ENCODE results near the gene ABI3BP. TPM values are rescaled to one million over a fixed set of nuclear protein-coding genes. Genes with fewer than 3 reads are reported as not detected.

Gene ABI3BP
- total RNA-seq, 2 experiments from 2014 or later, result not detected

- POLR2A ChIA-PET, result no interaction called here
- DNase-seq (no peak), ATAC-seq (no peak)
- Mint-ChIP-seq H3K4me1 (ENCODE audit: low read depth) (no peaks in the 10 kb centered on the region), H3K27ac (no peak overlapping the region), H3K36me3 (ENCODE audit: low read depth) (no peaks in the 10 kb centered on the region), H3K9me3 (no peaks in the 10 kb centered on the region), H3K4me3 (no peak overlapping the region), H3K27me3 (peaks cover 14% of the 10 kb centered on the region)
- intact Hi-C loops (cut with micrococcal nuclease), result loop anchor here (10.0 kb wide), 1 partner anchor 691 kb away; no protein-coding TSS in a partner anchor
- TF ChIP-seq CTCF (IDR thresholded peaks at IDR 0.05), result no peak
- CTCF ChIA-PET, result no interaction called here
Observed at GRCh38 chr3:100825574-100825973, 167.6 kb downstream of the ABI3BP start.

DNA sequence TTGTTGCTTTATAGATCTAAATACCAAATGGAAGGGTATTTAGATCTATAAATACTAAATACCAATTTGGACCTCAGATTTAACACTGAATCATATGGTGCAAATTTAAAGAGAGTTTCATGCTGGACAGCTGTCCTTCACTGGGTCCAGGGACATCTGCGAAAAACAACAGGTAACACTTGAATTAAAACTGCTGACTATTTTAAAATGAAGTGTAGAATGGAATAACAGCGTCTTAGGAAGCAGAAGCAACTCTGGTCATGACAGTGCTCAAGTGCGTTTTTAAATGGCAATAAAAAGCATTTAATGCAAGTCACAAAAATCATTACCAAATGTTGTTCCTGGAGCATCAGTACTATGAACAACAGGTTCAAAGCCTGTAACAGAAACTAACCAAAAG, 177.6 kb downstream of the ABI3BP start:
- TF ChIP-seq CTCF (IDR thresholded peaks at IDR 0.05), result no peak
- no peaks in the 10 kb centered on the region for H3K9me3 Mint-ChIP-seq
- POLR2A ChIA-PET, result no interaction called here

DNA sequence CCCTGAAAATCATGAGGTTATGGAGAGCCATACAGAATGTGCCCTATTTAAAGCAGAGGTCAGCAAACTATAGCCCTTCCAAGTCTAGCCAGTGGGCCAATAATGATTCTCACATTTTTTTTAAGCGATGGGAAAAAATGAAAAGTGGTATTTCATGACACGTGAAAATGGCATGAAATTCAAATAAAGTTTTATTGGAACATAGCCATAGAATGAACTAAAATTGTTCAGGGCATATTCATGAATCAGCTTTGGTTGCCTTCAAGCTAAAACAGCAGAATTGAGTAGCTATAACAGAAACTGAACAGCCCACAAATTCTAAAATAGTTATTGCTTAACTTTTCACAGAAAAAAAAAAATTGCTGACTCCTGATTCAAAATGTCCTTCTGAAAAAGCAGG, 179.4 kb downstream of the ABI3BP start:
- Mint-ChIP-seq H3K4me3 (no peak overlapping the region), H3K36me3 (ENCODE audit: low read depth) (no peaks in the 10 kb centered on the region), H3K9me3 (no peaks in the 10 kb centered on the region), H3K27me3 (peaks cover 28% of the 10 kb centered on the region), H3K4me1 (ENCODE audit: low read depth) (no peaks in the 10 kb centered on the region), H3K27ac (no peak overlapping the region)
- DNase-seq (no peak), ATAC-seq (no peak)
- POLR2A ChIA-PET, result no interaction called here
- CTCF ChIA-PET, result interaction anchor here (1.0 kb wide), 1 partner anchor 224 kb away, joined by 3 read pairs; no protein-coding TSS in a partner anchor
- no peak for TF ChIP-seq CTCF (IDR thresholded peaks at IDR 0.05)
- intact Hi-C loops (cut with micrococcal nuclease), result no loop called here

More for the DNA sequence above, 177.6 kb downstream of the ABI3BP start:
- no peak overlapping the region for H3K4me3 Mint-ChIP-seq
- intact Hi-C loops (cut with micrococcal nuclease), result no loop called here
- CTCF ChIA-PET, result no interaction called here
- H3K27me3 Mint-ChIP-seq, result peaks cover 20% of the 10 kb centered on the region
- DNase-seq (no peak), ATAC-seq (no peak)
- H3K36me3 Mint-ChIP-seq (ENCODE audit: low read depth), result no peaks in the 10 kb centered on the region
- no peaks in the 10 kb centered on the region for H3K4me1 Mint-ChIP-seq (ENCODE audit: low read depth)
- no peak overlapping the region for H3K27ac Mint-ChIP-seq

DNA sequence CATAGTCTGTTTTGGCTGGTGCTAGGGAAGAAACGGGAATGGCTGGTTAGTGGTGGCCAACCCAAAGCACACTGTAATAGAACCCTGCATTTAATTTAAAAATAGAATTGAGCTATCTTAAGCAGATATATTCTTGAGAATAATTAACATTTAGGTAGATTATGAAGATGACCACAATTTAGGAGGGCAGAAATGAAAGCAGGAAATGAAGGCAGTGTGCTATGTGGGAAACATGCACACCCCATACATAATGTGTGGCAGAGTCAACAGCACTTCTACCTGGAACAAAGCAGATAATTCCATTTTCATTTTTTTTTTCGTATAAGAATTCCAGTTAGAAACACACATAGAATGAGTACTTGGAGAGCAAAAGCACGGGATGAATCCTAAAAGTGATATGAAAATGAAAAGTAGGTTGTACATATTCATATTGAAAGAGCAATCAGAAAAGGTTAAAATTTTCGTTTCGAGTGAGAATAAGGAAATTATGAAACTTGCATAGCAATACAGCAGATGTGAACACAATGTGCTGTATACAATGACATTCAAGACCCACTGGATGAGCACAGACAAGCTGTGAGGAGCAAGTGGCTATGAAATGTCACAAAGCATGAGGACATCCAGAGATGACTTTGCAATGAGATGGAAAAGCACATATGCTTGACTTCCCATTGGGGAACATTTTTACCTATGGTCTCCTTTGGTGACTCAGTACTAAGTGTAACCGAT, 181.3 kb downstream of the ABI3BP start:
- DNase-seq (no peak), ATAC-seq (no peak)
- Mint-ChIP-seq H3K27ac (no peak overlapping the region), H3K27me3 (peaks cover 27% of the 10 kb centered on the region), H3K4me1 (ENCODE audit: low read depth) (no peaks in the 10 kb centered on the region), H3K9me3 (no peaks in the 10 kb centered on the region), H3K4me3 (no peak overlapping the region), H3K36me3 (ENCODE audit: low read depth) (no peaks in the 10 kb centered on the region)
- intact Hi-C loops (cut with micrococcal nuclease), result no loop called here
- POLR2A ChIA-PET, result no interaction called here
- TF ChIP-seq CTCF (IDR thresholded peaks at IDR 0.05), result no peak
- CTCF ChIA-PET, result no interaction called here

DNA sequence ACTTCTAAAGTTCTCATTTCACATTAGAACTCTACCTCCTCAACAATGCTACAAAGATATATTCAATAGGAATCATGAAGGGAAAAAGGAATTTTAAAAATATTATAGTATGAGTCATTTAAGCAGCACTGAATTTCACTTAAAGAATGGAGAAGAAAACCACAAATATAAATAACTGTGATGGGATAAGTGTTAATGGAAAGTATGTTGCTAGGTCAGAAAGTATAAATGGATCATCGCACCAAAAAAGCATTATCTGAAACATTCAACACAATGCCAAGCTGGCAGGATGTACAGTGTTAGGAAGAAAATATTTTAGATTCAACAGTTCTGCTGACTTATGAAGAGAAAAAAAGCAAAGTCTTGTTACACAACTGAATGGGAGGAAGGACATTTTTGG, 182.6 kb downstream of the ABI3BP start:
- no peak overlapping the region for H3K4me3 Mint-ChIP-seq
- no peaks in the 10 kb centered on the region for H3K36me3 Mint-ChIP-seq (ENCODE audit: low read depth)
- no peak overlapping the region for H3K27ac Mint-ChIP-seq
- peaks cover 21% of the 10 kb centered on the region for H3K27me3 Mint-ChIP-seq
- ChIA-PET POLR2A (interaction anchor here (0.6 kb wide), 1 partner anchor 27 kb away, joined by 3 read pairs; no protein-coding TSS in a partner anchor), CTCF (no interaction called here)
- DNase-seq, result no peak
- no peaks in the 10 kb centered on the region for H3K4me1 Mint-ChIP-seq (ENCODE audit: low read depth)
- intact Hi-C loops (cut with micrococcal nuclease), result no loop called here
- H3K9me3 Mint-ChIP-seq, result no peaks in the 10 kb centered on the region
- no peak for ATAC-seq
- no peak for TF ChIP-seq CTCF (IDR thresholded peaks at IDR 0.05)
